HFFc6 (cell line): ENCODE measurements around the gene PPL. TPM values are rescaled to one million over a fixed set of nuclear protein-coding genes. Genes with fewer than 3 reads are reported as not detected.

Experiments
- DNase-seq: peaks from one replicate; pipeline ENCODE4 v3.0.0-alpha.2; 2018
- H3K27ac Mint-ChIP-seq: 2 replicates; pipeline ENCODE4 v1.8.0; 2020; ENCODE audit warnings: mild to moderate bottlenecking, mixed read lengths
- H3K27me3 Mint-ChIP-seq: 2 replicates; pipeline ENCODE4 v1.8.0; 2021; ENCODE audit warnings: mild to moderate bottlenecking, moderate library complexity, mixed read lengths; ENCODE audit not compliant: insufficient read depth
- H3K36me3 Mint-ChIP-seq: 2 replicates; pipeline ENCODE4 v1.8.0; 2021; ENCODE audit warnings: low read depth, mixed read lengths
- H3K4me1 Mint-ChIP-seq: 2 replicates; pipeline ENCODE4 v1.8.0; 2020; ENCODE audit warnings: low read depth, mixed read lengths
- H3K4me3 Mint-ChIP-seq: 2 replicates; pipeline ENCODE4 v1.8.0; 2020; ENCODE audit warnings: mild to moderate bottlenecking, moderate library complexity, mixed read lengths
- H3K9me3 Mint-ChIP-seq: 2 replicates; pipeline ENCODE4 v1.8.0; 2020; ENCODE audit warnings: mild to moderate bottlenecking, mixed read lengths
- total RNA-seq, 6 experiments: library from RNA; stranded (reverse); fragmentation: NEBNext Ultra II Directional; extraction: Animal tissue kit (Norgen Biotek cat#: 25700); gene quantifications; 2 replicates in 1 of 6; 3 replicates in 5 of 6; pipeline ENCODE4 v1.2.3, GENCODE V29; 2021
- TF ChIP-seq, protein P1 (sequence below): fragments of 200-600 bp; sonication (generic); IDR thresholded peaks from 2 replicates; pipeline ENCODE4 v1.5.0; 2021; ENCODE audit warnings: antibody characterized with exemption, mild to moderate bottlenecking

Gene PPL
- total RNA-seq, 6 experiments from 2014 or later, result 0.02 to 0.06 (median 0.05) TPM; not detected in 3

DNA sequence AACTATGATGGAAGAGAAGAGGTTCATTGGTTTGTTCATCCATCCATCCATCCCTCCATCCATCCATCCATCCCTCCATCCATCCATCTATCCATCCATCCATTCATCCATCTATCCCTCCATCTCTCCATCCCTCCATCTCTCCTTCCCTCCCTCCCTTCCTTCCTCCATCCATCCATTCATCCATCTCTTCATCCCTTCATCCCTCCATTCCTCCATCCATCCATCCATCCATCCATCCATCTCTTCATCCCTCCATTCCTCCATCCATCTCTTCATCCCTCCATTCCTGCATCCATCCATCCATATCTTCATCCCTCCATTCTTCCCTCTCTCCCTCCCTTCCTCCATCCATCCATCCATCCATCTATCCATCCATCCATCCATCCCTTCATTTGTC lies 10.0 kb upstream of the PPL start:
- Mint-ChIP-seq H3K4me1 (peaks cover 39% of the 10 kb centered on the region), H3K27me3 (peaks cover 2% of the 10 kb centered on the region), H3K4me3 (no peak overlapping the region), H3K27ac (no peak overlapping the region), H3K9me3 (no peaks in the 10 kb centered on the region), H3K36me3 (no peaks in the 10 kb centered on the region)
- no peak for DNase-seq
- TF ChIP-seq, protein P1, sequence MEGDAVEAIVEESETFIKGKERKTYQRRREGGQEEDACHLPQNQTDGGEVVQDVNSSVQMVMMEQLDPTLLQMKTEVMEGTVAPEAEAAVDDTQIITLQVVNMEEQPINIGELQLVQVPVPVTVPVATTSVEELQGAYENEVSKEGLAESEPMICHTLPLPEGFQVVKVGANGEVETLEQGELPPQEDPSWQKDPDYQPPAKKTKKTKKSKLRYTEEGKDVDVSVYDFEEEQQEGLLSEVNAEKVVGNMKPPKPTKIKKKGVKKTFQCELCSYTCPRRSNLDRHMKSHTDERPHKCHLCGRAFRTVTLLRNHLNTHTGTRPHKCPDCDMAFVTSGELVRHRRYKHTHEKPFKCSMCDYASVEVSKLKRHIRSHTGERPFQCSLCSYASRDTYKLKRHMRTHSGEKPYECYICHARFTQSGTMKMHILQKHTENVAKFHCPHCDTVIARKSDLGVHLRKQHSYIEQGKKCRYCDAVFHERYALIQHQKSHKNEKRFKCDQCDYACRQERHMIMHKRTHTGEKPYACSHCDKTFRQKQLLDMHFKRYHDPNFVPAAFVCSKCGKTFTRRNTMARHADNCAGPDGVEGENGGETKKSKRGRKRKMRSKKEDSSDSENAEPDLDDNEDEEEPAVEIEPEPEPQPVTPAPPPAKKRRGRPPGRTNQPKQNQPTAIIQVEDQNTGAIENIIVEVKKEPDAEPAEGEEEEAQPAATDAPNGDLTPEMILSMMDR, result no peak

- Mint-ChIP-seq H3K36me3 (no peaks in the 10 kb centered on the region), H3K9me3 (no peaks in the 10 kb centered on the region), H3K4me1 (peaks cover 45% of the 10 kb centered on the region), H3K27me3 (peaks cover 3% of the 10 kb centered on the region), H3K4me3 (peak overlapping the region; percentile 83), H3K27ac (peak overlapping the region; percentile 94)
- TF ChIP-seq, protein P1, result no peak
- DNase-seq, result peak; percentile 42
Observed at GRCh38 chr16:4945560-4946502, 8.9 kb upstream of the PPL start.

DNA sequence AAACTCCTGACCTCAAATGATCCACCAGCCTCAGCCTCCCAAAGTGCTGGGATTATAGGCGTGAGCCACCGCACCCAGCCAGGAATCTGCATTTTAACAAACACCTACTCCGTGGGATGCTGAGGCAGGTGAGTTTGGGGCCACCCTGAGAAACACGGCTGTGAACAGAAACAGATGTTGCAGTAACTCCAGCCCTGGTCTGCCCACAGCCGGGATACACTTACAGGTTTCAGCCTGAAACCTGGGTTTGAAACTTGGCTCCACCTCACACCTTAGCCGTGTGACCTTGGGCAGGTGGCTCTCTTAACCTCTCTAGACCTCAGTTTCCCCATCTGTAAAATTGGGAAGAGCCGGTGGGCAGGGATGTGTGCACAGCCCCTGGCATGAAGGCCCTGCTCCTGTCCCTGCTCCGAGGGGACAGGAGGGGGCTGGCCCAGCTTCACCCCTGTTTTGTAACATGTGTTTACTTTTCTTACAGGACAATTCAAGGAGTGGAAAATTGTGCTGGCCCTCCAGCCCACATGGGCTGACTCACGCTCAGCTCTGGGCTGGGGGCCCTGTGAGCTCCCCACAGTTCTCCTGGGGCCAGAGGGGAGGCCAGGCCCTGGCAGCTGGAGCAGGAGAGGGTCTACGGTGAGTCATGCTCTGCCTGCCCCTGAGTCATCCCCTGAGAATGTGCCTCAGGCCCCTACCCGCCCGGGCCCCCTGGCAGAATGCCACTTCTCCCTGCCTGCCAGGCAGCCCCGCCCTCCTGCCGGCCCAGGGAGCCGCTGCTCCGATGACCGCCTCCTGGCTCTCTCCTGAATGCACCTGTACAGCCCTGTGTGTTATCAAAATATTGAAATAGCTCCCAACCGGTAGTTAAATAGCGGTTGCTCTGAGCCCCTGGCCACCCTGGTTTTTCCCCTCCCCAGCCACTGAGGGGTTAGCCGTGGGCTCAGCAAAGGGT lies 7.7 kb upstream of the PPL start:
- Mint-ChIP-seq H3K27ac (peak overlapping the region; percentile 94), H3K9me3 (no peaks in the 10 kb centered on the region), H3K27me3 (peaks cover 3% of the 10 kb centered on the region), H3K4me3 (peak overlapping the region; percentile 83), H3K4me1 (peaks cover 45% of the 10 kb centered on the region), H3K36me3 (no peaks in the 10 kb centered on the region)
- TF ChIP-seq, protein P1, result no peak
- DNase-seq, result peak; percentile 93

- no peaks in the 10 kb centered on the region for H3K9me3 Mint-ChIP-seq
- H3K4me1 Mint-ChIP-seq, result peaks cover 50% of the 10 kb centered on the region
- H3K27me3 Mint-ChIP-seq, result peaks cover 15% of the 10 kb centered on the region
- H3K4me3 Mint-ChIP-seq, result peak overlapping the region; percentile 77
- TF ChIP-seq, protein P1, result no peak
- DNase-seq, result no peak
- H3K36me3 Mint-ChIP-seq, result no peaks in the 10 kb centered on the region
- peak overlapping the region; percentile 94 for H3K27ac Mint-ChIP-seq
Observed at GRCh38 chr16:4942481-4942880, 5.5 kb upstream of the PPL start.

DNA sequence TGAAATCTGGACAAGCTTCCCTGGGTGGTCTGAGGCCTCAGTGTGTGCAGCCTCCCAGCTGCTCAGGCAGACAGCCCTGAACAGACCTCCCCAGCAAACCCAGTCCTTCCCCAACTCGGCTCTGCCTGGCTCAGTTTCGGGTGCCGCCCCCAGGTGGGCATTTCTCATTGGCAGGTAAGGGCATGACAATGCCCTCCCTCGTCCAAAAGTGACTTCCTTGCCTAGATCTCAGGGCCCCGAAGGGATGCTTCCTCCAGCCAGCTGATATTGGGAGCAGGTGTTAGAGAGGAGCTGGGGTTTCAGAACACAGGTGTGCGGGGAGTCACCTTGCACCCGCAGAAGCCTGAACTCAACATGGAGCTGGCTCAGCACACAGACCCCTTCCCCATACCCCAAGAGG lies 3.8 kb upstream of the PPL start:
- H3K9me3 Mint-ChIP-seq, result no peaks in the 10 kb centered on the region
- H3K27me3 Mint-ChIP-seq, result peaks cover 19% of the 10 kb centered on the region
- H3K27ac Mint-ChIP-seq, result no peak overlapping the region
- DNase-seq, result no peak
- H3K4me3 Mint-ChIP-seq, result no peak overlapping the region
- TF ChIP-seq, protein P1, result no peak
- peaks cover 44% of the 10 kb centered on the region for H3K4me1 Mint-ChIP-seq
- no peaks in the 10 kb centered on the region for H3K36me3 Mint-ChIP-seq
